SH-SY5Y (cell line): Measurements from ENCODE around the gene RAPGEF1.

Experiments used
- GATA2 ChIP-seq: IDR thresholded peaks from 2 replicates; pipeline ENCODE4 v1.6.1; 2011; ENCODE audit warnings: mild to moderate bottlenecking, low read depth, low read length
- GATA3 ChIP-seq: IDR thresholded peaks from 2 replicates; pipeline ENCODE4 v1.6.1; 2011; ENCODE audit warnings: low read depth, mild to moderate bottlenecking, low read length, moderate library complexity

DNA sequence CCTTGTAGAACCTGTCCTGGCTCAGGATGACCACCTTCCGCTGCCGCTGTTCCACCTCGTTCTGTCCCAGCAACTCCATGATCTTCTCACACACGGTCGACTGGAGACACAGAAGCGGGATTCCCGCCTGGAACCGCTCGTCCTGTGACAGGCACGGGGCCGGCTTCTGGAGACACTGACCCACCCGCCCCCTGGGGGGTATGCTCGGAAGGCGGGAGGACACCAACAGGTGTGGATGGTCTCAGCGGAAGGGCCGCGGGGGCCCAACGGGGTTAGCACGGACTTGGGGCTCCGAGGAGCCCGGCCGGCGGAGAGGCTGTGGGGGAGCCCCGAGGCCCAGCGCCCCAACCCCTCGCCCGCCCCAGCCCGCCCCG lies 209.3 kb downstream of the RAPGEF1 start:
- no peak for TF ChIP-seq GATA2
- no peak for TF ChIP-seq GATA3
